Endodermal cell (in vitro differentiated cells): ENCODE measurements around the gene VPS54. TPM values are rescaled to one million over a fixed set of nuclear protein-coding genes. Genes with fewer than 3 reads are reported as not detected.

Experiments
- DNase-seq: peaks from one replicate; pipeline ENCODE4 v3.0.0-alpha.2; 2017
- H3K27ac ChIP-seq: 2 replicates; pipeline ENCODE4 v1.5.1; 2013; ENCODE audit warnings: mild to moderate bottlenecking, low read depth, low read length, moderate library complexity
- H3K27me3 ChIP-seq: 2 replicates; pipeline ENCODE4 v1.6.1; 2013; ENCODE audit warnings: mild to moderate bottlenecking, low read length, moderate library complexity; ENCODE audit not compliant: insufficient read depth, control insufficient read depth, poor library complexity, severe bottlenecking
- H3K36me3 ChIP-seq: 2 replicates; pipeline ENCODE4 v1.7.0; 2013; ENCODE audit warnings: mild to moderate bottlenecking, low read length, moderate library complexity; ENCODE audit not compliant: control insufficient read depth, insufficient read depth
- H3K4me1 ChIP-seq: one replicate; pipeline ENCODE4 v1.7.0; 2013; ENCODE audit warnings: low read length; ENCODE audit not compliant: control insufficient read depth, insufficient read depth
- H3K4me3 ChIP-seq: 2 replicates; pipeline ENCODE4 v1.5.1; 2013; ENCODE audit warnings: mild to moderate bottlenecking, low read length, moderate library complexity
- H3K9ac ChIP-seq: 2 replicates; pipeline ENCODE4 v1.6.1; 2013; ENCODE audit warnings: mild to moderate bottlenecking, low read length, moderate library complexity; ENCODE audit not compliant: poor library complexity, severe bottlenecking; ENCODE audit errors: extremely low read depth
- H3K9me3 ChIP-seq: 2 replicates; pipeline ENCODE4 v1.6.1; 2013; ENCODE audit warnings: mild to moderate bottlenecking, low read length, moderate library complexity; ENCODE audit not compliant: control insufficient read depth
- H3K27ac Mint-ChIP-seq: 2 replicates; pipeline ENCODE4 v1.8.0; 2020; ENCODE audit warnings: mixed read lengths
- H3K27me3 Mint-ChIP-seq: 2 replicates; pipeline ENCODE4 v1.8.0; 2021; ENCODE audit warnings: mild to moderate bottlenecking, mixed read lengths; ENCODE audit not compliant: insufficient read depth
- H3K36me3 Mint-ChIP-seq: 2 replicates; pipeline ENCODE4 v1.8.0; 2020; ENCODE audit warnings: low read depth, mixed read lengths
- H3K4me1 Mint-ChIP-seq: 2 replicates; pipeline ENCODE4 v1.8.0; 2020; ENCODE audit warnings: mixed read lengths
- H3K4me3 Mint-ChIP-seq: 2 replicates; pipeline ENCODE4 v1.8.0; 2020; ENCODE audit warnings: mild to moderate bottlenecking, moderate library complexity, mixed read lengths
- H3K9me3 Mint-ChIP-seq: 2 replicates; pipeline ENCODE4 v1.8.0; 2020; ENCODE audit warnings: mild to moderate bottlenecking, mixed read lengths
- WGBS, 2 experiments: methylation state at CpG; one replicate each; pipeline versions ENCODE4 v1.1.5 to v1.1.7; 2013; ENCODE audit warnings: missing lambda C conversion rate in 2 of 2, mixed read lengths in 1 of 2; ENCODE audit not compliant: insufficient coverage in 1 of 2, insufficient read length in 1 of 2; 5-methylcytosine and 5-hydroxymethylcytosine counted together
- total RNA-seq, 2 donors: library from RNA; stranded (reverse); fragmentation: NEBNext Ultra II Directional in 1 of 2; extraction: Animal tissue kit (Norgen Biotek cat#: 25700) in 1 of 2; gene quantifications; 2 replicates in 1 of 2; 3 replicates in 1 of 2; pipeline ENCODE4 v1.2.1, GENCODE V29; 2021
- TF ChIP-seq, protein P1 (sequence below): fragments of 200-600 bp; sonication (generic); conservative IDR thresholded peaks from 2 replicates; pipeline ENCODE4 v1.5.0; 2021; ENCODE audit warnings: antibody characterized with exemption, mild to moderate bottlenecking

Gene VPS54
- total RNA-seq, 2 donors from 2014 or later: 18.4 to 25.7 TPM

DNA sequence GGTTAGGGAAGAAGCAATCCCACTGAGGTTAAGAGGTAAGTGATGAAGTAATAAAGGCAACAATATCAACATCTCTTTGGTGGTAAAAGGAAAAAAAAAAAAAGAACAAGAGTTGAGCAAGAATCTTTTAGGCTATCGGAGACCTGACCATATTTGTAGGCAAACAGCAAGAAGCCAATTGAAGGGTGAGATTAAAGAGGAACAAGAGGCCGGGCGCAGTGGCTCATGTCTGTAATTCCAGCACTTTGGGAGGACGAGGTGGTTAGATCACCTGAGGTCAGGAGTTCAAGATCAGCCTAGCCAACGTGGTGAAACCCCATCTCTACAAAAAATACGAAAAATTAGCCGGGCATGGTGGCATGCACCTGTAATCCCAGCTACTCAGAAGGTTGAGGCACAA lies 11.3 kb downstream of the VPS54 start:
- Histone ChIP-seq H3K36me3 (peaks cover 16% of the 10 kb centered on the region), H3K27me3 (no peaks in the 10 kb centered on the region), H3K27ac (no peak overlapping the region), H3K9me3 (peaks cover 5% of the 10 kb centered on the region), H3K4me1 (no peaks in the 10 kb centered on the region), H3K4me3 (no peak overlapping the region), H3K9ac (no peak overlapping the region)
- TF ChIP-seq, protein P1, sequence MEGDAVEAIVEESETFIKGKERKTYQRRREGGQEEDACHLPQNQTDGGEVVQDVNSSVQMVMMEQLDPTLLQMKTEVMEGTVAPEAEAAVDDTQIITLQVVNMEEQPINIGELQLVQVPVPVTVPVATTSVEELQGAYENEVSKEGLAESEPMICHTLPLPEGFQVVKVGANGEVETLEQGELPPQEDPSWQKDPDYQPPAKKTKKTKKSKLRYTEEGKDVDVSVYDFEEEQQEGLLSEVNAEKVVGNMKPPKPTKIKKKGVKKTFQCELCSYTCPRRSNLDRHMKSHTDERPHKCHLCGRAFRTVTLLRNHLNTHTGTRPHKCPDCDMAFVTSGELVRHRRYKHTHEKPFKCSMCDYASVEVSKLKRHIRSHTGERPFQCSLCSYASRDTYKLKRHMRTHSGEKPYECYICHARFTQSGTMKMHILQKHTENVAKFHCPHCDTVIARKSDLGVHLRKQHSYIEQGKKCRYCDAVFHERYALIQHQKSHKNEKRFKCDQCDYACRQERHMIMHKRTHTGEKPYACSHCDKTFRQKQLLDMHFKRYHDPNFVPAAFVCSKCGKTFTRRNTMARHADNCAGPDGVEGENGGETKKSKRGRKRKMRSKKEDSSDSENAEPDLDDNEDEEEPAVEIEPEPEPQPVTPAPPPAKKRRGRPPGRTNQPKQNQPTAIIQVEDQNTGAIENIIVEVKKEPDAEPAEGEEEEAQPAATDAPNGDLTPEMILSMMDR: no peak
- 83 to 89% methylated on average over 7 of the region's 7 CpGs for WGBS, 2 experiments
- no peaks in the 10 kb centered on the region for H3K27me3 Mint-ChIP-seq
- peaks cover 12% of the 10 kb centered on the region for H3K36me3 Mint-ChIP-seq
- no peaks in the 10 kb centered on the region for H3K9me3 Mint-ChIP-seq
- peaks cover 1% of the 10 kb centered on the region for H3K4me1 Mint-ChIP-seq
- H3K4me3 Mint-ChIP-seq: no peak overlapping the region
- H3K27ac Mint-ChIP-seq: no peak overlapping the region
- no peak for DNase-seq

DNA sequence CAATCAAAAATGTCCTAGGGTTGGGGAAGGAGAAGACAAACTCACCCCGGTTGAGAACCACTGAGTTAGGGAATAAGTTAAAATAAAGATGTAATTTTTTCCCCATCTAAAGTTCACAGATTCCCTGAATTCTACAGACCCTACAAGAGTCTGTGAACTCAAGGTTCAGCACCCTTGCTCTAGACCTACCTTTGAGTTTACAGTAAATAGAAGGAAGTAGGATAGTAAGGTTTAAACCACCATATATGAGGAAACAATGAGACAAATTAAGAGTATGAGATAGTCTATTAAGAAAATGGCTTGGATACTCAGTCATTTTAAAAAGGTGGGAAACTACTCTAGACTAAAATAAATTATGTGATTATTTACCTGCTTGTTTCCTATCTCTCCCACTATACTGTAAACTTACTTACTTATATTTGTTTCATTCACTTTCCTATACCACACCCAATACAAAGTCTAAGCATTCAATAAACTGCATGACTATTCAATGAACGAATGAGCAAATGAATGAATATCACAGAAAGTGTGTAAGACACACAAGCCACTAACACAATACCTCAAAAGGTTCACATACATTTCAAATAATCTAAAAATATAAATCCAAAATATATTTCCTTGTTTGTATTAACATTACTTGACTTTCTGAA lies 13.4 kb downstream of the VPS54 start:
- Histone ChIP-seq H3K4me1 (no peaks in the 10 kb centered on the region), H3K9me3 (peaks cover 5% of the 10 kb centered on the region), H3K27ac (no peak overlapping the region), H3K9ac (no peak overlapping the region), H3K4me3 (no peak overlapping the region), H3K36me3 (peaks cover 25% of the 10 kb centered on the region), H3K27me3 (no peaks in the 10 kb centered on the region)
- TF ChIP-seq, protein P1: no peak
- Mint-ChIP-seq H3K36me3 (peaks cover 19% of the 10 kb centered on the region), H3K9me3 (no peaks in the 10 kb centered on the region), H3K4me1 (peaks cover 1% of the 10 kb centered on the region), H3K4me3 (no peak overlapping the region), H3K27ac (no peak overlapping the region), H3K27me3 (no peaks in the 10 kb centered on the region)
- 97% methylated on average over 2 of the region's 2 CpGs; no CpG with 5 or more reads in 1 of the 2 experiments for WGBS, 2 experiments
- no peak for DNase-seq

DNA sequence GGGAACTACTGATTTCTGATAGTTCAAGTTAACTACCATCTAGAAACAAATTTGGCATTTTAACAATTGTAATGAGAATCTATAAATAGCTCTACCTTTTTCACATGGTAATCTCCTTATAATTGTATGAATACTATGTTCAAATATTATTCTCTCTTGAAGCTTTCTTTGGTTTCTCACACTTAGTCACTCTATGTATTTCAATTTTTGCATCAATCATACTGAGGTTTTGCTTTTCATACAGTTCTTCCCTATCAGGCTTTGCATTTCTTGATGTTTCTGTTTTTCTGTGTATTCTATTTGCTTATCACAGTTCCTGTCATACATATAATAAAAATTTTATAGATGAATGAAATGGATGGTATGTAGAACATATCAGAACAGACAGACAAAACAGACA lies 16.0 kb downstream of the VPS54 start:
- no peaks in the 10 kb centered on the region for H3K4me1 ChIP-seq
- peaks cover 37% of the 10 kb centered on the region for H3K36me3 ChIP-seq
- Mint-ChIP-seq H3K4me3 (no peak overlapping the region), H3K36me3 (peaks cover 40% of the 10 kb centered on the region), H3K27me3 (no peaks in the 10 kb centered on the region), H3K9me3 (peaks cover 19% of the 10 kb centered on the region), H3K4me1 (no peaks in the 10 kb centered on the region), H3K27ac (no peak overlapping the region)
- H3K27me3 ChIP-seq: no peaks in the 10 kb centered on the region
- no peak overlapping the region for H3K9ac ChIP-seq
- no peak overlapping the region for H3K4me3 ChIP-seq
- no peak overlapping the region for H3K27ac ChIP-seq
- TF ChIP-seq, protein P1: no peak
- H3K9me3 ChIP-seq: peaks cover 21% of the 10 kb centered on the region
- no peak for DNase-seq
